ENCODE results near the gene KIF2A.

Gene KIF2A

GRCh38 chr5:62372600-62372999 lies 66.6 kb downstream of the KIF2A start:
- H3K4me3 ChIP-seq (ENCODE audit: low read depth, low read length): no peak overlapping the region
- TF ChIP-seq CTCF (IDR thresholded peaks at IDR 0.05; ENCODE audit: low read depth, low read length, missing control alignments): no peak
- DNase-seq (ENCODE audit: low read depth): no peak

GRCh38 chr5:62373382-62373781 lies 67.4 kb downstream of the KIF2A start:
- no peak overlapping the region for H3K4me3 ChIP-seq (ENCODE audit: low read depth, low read length)
- TF ChIP-seq CTCF (IDR thresholded peaks at IDR 0.05; ENCODE audit: low read depth, low read length, missing control alignments): no peak
- DNase-seq (ENCODE audit: low read depth): no peak

GRCh38 chr5:62374090-62374489 lies 68.1 kb downstream of the KIF2A start:
- TF ChIP-seq CTCF (IDR thresholded peaks at IDR 0.05; ENCODE audit: low read depth, low read length, missing control alignments): no peak

GRCh38 chr5:62375627-62376026 lies 69.6 kb downstream of the KIF2A start:
- TF ChIP-seq CTCF (IDR thresholded peaks at IDR 0.05; ENCODE audit: low read depth, low read length, missing control alignments): no peak
- H3K4me3 ChIP-seq (ENCODE audit: low read depth, low read length): no peak overlapping the region
- DNase-seq (ENCODE audit: low read depth): no peak

More at GRCh38 chr5:62374090-62374489, 68.1 kb downstream of the KIF2A start:
- no peak for DNase-seq (ENCODE audit: low read depth)
- no peak overlapping the region for H3K4me3 ChIP-seq (ENCODE audit: low read depth, low read length)

GRCh38 chr5:62376064-62376463 lies 70.1 kb downstream of the KIF2A start:
- no peak overlapping the region for H3K4me3 ChIP-seq (ENCODE audit: low read depth, low read length)
- no peak for DNase-seq (ENCODE audit: low read depth)
- TF ChIP-seq CTCF (IDR thresholded peaks at IDR 0.05; ENCODE audit: low read depth, low read length, missing control alignments): no peak

- no peak for TF ChIP-seq CTCF (IDR thresholded peaks at IDR 0.05; ENCODE audit: low read depth, low read length, missing control alignments)
- DNase-seq (ENCODE audit: low read depth): no peak
- no peak overlapping the region for H3K4me3 ChIP-seq (ENCODE audit: low read depth, low read length)
Observed at GRCh38 chr5:62385131-62385530, 79.1 kb downstream of the KIF2A start.

- no peak for TF ChIP-seq CTCF (IDR thresholded peaks at IDR 0.05; ENCODE audit: low read depth, low read length, missing control alignments)
- no peak overlapping the region for H3K4me3 ChIP-seq (ENCODE audit: low read depth, low read length)
- no peak for DNase-seq (ENCODE audit: low read depth)
Observed at GRCh38 chr5:62385816-62386400, 79.9 kb downstream of the KIF2A start.
